Jurkat, Clone E6-1 (cell line): Measurements from ENCODE around the gene SDK2.
A peak's percentile ranks its signal among the peaks of the same experiment; 100 is the strongest.

ENCODE experiments used
- DNase-seq: peaks from one replicate; pipeline ENCODE4 v3.0.0-alpha.2; 2011; ENCODE audit warnings: low read depth, low spot score
- H3K4me3 ChIP-seq: 2 replicates; pipeline ENCODE4 v1.5.1; 2011; ENCODE audit warnings: mild to moderate bottlenecking, low read length, control low read depth, moderate library complexity

Gene SDK2

GRCh38 chr17:73503560-73503959 is 140.7 kb downstream of the SDK2 start:
- peak; percentile 14 for DNase-seq
- H3K4me3 ChIP-seq, result no peak overlapping the region

GRCh38 chr17:73500414-73500999 is 143.7 kb downstream of the SDK2 start:
- H3K4me3 ChIP-seq, result no peak overlapping the region
- DNase-seq, result no peak

DNA sequence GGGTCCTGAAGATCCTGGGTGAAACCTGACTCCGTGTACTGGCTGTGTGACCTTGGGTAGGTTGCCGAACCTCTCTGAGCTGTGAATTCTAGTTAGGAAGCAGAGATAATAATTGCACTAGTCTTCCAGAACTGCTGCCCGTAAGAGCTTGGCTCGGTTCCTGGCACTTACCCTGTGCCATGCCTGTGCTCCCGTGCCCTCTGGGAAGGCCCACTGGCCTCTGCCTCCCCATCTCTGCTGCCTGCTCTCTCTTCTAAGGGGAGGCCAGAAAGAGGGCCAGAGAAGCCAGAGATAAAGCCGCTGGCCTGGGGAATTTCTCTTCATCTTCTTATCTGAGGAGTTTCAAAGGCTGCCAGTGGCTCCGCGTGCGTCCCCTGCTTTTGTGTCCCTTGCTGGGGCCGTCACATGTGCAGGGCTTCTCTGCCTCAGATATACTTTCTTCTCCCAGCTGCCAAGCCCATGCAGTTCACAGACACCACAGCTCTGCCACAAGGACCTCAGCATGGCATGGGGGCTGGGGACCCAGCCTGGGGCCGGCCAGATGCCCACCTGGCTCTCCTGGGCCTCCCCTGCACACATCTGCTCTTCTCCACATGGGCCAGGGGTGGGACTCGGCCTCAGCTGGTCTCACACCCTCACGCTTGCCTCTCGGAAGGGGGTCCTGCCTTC is 145.2 kb downstream of the SDK2 start:
- H3K4me3 ChIP-seq, result no peak overlapping the region
- no peak for DNase-seq

DNA sequence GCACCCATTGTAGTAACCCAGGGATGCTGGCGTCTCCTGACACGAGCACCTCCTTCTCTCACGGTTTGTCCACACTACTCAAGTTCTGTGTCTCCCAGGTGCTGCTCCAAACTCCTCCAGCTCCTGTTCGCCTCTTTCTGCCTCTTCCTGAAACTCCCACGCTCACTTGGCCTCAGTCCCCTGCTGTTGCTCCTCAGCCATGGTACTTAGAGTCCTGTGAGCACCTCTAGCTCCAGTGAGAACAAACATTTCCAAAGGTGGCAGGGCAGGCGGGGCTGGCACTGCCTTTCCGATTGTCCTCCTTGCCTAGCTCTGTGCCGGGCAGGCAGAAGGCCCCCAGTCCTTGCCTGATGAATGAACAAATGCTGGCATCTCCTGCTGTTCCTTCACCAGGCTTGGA is 146.1 kb downstream of the SDK2 start:
- no peak overlapping the region for H3K4me3 ChIP-seq
- DNase-seq, result no peak

GRCh38 chr17:73497721-73498120 is 146.5 kb downstream of the SDK2 start:
- no peak overlapping the region for H3K4me3 ChIP-seq
- DNase-seq, result no peak

- DNase-seq, result no peak
- H3K4me3 ChIP-seq, result no peak overlapping the region
These were observed 148.0 kb downstream of the SDK2 start for GRCh38 chr17:73496232-73496631.

GRCh38 chr17:73495641-73496040 is 148.6 kb downstream of the SDK2 start:
- DNase-seq, result no peak
- H3K4me3 ChIP-seq, result no peak overlapping the region

DNA sequence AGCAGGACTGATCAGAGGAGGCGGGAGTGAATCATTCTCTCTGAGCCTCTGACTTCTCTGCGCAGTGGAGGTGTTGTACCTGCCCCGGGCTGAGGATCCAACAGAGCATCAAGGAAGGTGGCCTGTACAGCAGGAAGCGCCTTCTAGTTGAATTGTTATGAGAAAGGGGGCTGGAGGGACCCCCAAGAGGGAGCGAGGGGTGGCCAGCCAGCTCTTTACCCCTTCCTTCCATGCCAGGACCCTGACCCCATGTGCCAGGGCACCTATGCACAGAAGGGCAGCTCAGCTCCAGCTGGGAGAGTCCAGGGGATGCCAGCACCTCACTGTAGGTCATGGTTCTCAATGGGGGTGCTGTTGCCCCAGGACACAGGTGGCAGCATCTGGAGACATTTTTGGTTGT is 149.3 kb downstream of the SDK2 start:
- no peak overlapping the region for H3K4me3 ChIP-seq
- no peak for DNase-seq

- no peak overlapping the region for H3K4me3 ChIP-seq
- DNase-seq, result no peak
These were observed 150.0 kb downstream of the SDK2 start for GRCh38 chr17:73493956-73494926.

- DNase-seq, result no peak
- no peak overlapping the region for H3K4me3 ChIP-seq
These were observed 151.1 kb downstream of the SDK2 start for GRCh38 chr17:73492821-73493814.

- DNase-seq, result no peak
- H3K4me3 ChIP-seq, result no peak overlapping the region
These were observed 152.0 kb downstream of the SDK2 start for GRCh38 chr17:73492125-73492820.

DNA sequence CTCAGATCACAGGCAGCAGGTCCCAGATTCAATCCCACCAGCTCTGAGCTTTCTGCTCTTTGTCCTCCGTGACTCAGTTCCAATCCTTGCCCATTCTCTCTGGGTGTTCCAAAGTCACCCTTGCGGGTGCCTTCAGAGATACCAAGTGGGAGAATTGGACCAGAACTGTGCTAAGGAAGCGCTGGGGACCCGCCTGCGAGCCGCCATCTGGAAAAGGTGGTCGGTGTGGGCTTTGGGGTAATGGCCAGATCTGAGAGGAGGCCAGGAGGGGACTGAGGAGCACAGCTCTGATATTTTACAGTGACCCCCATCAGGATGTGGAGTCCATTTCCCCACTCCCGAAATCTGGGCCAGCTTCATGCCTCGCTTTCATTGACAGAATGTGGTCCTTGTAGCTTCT is 152.6 kb downstream of the SDK2 start:
- no peak for DNase-seq
- no peak overlapping the region for H3K4me3 ChIP-seq

DNA sequence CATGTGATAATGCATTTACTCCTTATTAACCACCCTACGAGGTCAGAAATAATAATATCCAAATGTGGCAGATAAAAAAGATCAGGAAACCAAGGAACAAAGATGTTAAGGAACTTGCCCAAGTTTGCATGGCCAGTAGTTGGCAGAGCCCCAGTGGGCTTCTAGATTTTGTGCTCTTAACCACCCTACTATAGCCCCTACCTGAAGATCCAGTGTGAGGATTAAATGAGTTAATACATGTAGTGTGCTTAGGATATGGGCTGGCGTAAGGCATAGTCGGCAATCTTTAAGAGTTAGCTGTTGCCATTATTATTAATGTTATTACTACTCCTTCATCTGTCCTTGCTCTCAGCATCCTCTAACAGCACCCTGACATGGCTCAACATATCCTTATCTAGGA is 153.4 kb downstream of the SDK2 start:
- DNase-seq, result no peak
- no peak overlapping the region for H3K4me3 ChIP-seq

DNA sequence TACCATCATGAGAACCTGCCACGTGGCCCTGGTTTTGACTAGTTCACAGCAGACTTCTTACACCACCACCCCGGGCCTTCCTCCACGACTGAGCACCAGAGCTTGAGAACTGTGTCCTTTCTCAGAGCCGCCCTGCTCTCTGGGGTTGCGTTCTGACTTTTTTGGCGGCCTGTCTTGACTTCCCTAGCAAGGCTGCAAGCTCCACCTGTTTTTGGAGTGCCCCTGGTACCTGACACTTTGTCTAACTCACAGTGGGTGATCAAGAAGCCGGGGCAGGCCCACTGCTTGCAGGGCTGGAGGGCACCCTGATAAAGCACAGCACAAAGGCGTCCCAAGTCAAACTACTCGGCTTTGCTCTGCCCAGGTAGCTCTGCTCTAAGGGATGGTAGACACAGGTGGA is 154.3 kb downstream of the SDK2 start:
- no peak overlapping the region for H3K4me3 ChIP-seq
- DNase-seq, result no peak

DNA sequence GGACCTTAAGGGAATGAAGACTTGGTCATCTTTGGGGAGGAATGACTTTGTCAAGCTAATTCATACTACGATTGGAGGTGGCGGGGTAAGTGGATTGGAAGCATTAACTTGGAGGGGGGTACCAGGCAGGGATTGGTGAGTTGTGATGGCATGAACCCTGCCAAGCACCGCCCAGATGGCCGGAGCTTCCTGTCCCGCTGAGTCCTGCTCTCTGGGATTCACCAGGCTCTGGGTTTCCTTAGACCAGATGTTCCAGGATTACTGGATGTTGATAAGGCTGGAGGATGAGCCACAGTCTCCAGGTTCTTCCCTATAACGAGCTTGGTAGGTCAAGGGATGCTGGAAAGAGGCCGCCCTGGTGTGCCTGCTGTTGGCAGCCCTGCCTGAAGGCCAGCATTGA is 154.9 kb downstream of the SDK2 start:
- no peak for DNase-seq
- no peak overlapping the region for H3K4me3 ChIP-seq

DNA sequence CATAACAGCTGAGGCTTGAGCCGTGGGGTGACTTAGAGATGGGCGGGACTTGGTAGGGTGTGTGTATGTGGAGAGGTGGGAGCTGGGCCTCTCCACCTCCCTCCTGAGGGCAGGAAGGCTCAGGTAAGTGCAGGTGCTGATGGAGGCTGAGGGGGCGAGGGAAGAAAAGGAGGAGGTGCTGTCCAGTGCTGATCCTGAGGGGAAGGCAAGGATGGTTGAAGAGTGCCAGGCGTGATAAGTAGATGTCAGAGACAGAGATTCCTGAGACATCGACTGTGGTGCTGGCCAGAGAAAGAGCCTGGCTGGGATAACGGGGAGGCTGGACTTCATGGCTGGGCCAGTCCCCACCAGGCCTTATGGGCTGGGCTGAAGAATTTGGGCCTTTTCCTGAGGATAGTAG is 159.1 kb downstream of the SDK2 start:
- DNase-seq, result no peak
- no peak overlapping the region for H3K4me3 ChIP-seq

GRCh38 chr17:73482894-73483293 is 161.4 kb downstream of the SDK2 start:
- DNase-seq, result no peak
- H3K4me3 ChIP-seq, result no peak overlapping the region

- DNase-seq, result no peak
These were observed 162.0 kb downstream of the SDK2 start for GRCh38 chr17:73482251-73482716.

More at GRCh38 chr17:73482251-73482716, 162.0 kb downstream of the SDK2 start:
- no peak overlapping the region for H3K4me3 ChIP-seq
